HCT116 (cell line): ENCODE data around the gene GMDS. TPM values are rescaled to one million over a fixed set of nuclear protein-coding genes. Genes with fewer than 3 reads are reported as not detected.

Experiments used
- ATAC-seq: fragments of 200-7000 bp; cut with Tn5 transposase; 2 replicates; pipeline ENCODE4 v1.9.1; 2020; ENCODE audit warnings: mild to moderate bottlenecking, moderate library complexity
- BruUV-seq: library from RNA; stranded (reverse); fragments of 400-500 nt; replicated peaks from 2 replicates; lab custom pipeline; 2021; lab: Mats Ljungman, UMichigan
- CTCF ChIA-PET: fragments of 300-600 bp; sonication (Branson Sonifier 250); formaldehyde crosslinking; loops from one replicate; lab custom pipeline; 2021; ENCODE audit warnings: antibody characterized with exemption; lab: Charles Lee
- POLR2A ChIA-PET: fragments of 300-600, 350-600 bp; sonication (Branson Sonifier 250); formaldehyde crosslinking; loops from one replicate; lab custom pipeline; 2021; ENCODE audit warnings: antibody characterized with exemption; lab: Charles Lee
- RAD21 ChIA-PET, 2 experiments: fragments of 300-600 bp; sonication (Branson Sonifier 250); formaldehyde crosslinking; loops; one replicate each; lab custom pipeline; 2023; ENCODE audit warnings: low total read pairs in 2 of 2; ENCODE audit not compliant: uncharacterized antibody in 2 of 2, unreplicated experiment in 2 of 2, low non-redundant PET in 1 of 2; lab: Charles Lee
- DNase-seq: peaks from one replicate; pipeline ENCODE4 v3.0.0-alpha.2; 2010; ENCODE audit warnings: low read depth, low spot score
- H2AFZ ChIP-seq: fragments of 200-600 bp; shearing (Covaris generic), sonication (generic); 2 replicates; pipeline ENCODE4 v1.6.1; 2017; ENCODE audit warnings: low read depth, mixed run types, mixed read lengths, antibody characterized with exemption, low read length; ENCODE audit not compliant: poor library complexity, severe bottlenecking
- H3K27ac ChIP-seq: 2 replicates; pipeline ENCODE4 v1.5.1; 2012; ENCODE audit warnings: low read depth, low read length
- H3K27me3 ChIP-seq: fragments of 200-600 bp; sonication (generic); 2 replicates; pipeline ENCODE4 v1.6.1; 2016; ENCODE audit warnings: mixed run types, low read length, mixed read lengths; ENCODE audit not compliant: insufficient read depth
- H3K36me3 ChIP-seq, 2 experiments: fragments of 200-500 bp in 1 of 2; fragments of 200-600 bp in 1 of 2; sonication (Bioruptor generic) in 1 of 2; sonication (generic) in 1 of 2; 2 replicates each; pipeline versions ENCODE4 v1.5.1 to v1.6.1; 2014 to 2016; ENCODE audit warnings: low read length in 2 of 2, inconsistent platforms in 1 of 2, mixed read lengths in 1 of 2, mixed run types in 1 of 2; ENCODE audit not compliant: insufficient read depth in 2 of 2, control insufficient read depth in 1 of 2
- H3K4me1 ChIP-seq, 2 experiments: fragments of 200-600 bp in 1 of 2; sonication (generic) in 1 of 2; 2 replicates each; pipeline versions ENCODE4 v1.5.1 to v1.6.1; 2012 to 2017; ENCODE audit warnings: low read length in 2 of 2, inconsistent platforms in 1 of 2, mild to moderate bottlenecking in 1 of 2, mixed read lengths in 1 of 2, mixed run types in 1 of 2, moderate library complexity in 1 of 2; ENCODE audit not compliant: insufficient read depth in 2 of 2, control insufficient read depth in 1 of 2
- H3K4me2 ChIP-seq: fragments of 200-600 bp; sonication (generic); 2 replicates; pipeline ENCODE4 v1.6.1; 2017; ENCODE audit warnings: mixed run types, low read length, mixed read lengths
- H3K4me3 ChIP-seq, 2 experiments: fragments of 200-600 bp in 1 of 2; sonication (generic) in 1 of 2; replicated peaks in 1 of 2; 2 replicates each; pipeline ENCODE4 v1.5.1; 2011 to 2016; ENCODE audit warnings: low read length in 2 of 2, control low read depth in 1 of 2, low read depth in 1 of 2, mild to moderate bottlenecking in 1 of 2, mixed read lengths in 1 of 2, mixed run types in 1 of 2
- H3K79me2 ChIP-seq: fragments of 200-600 bp; sonication (generic); 2 replicates; pipeline ENCODE4 v1.6.1; 2017; ENCODE audit warnings: mild to moderate bottlenecking, mixed run types, low read length, moderate library complexity, mixed read lengths; ENCODE audit not compliant: insufficient read depth
- H3K9ac ChIP-seq: fragments of 200-600 bp; sonication (generic); 2 replicates; pipeline ENCODE4 v1.6.1; 2016; ENCODE audit warnings: low read length, mixed read lengths
- H3K9me2 ChIP-seq: fragments of 200-600 bp; sonication (generic), shearing (Covaris generic); 2 replicates; pipeline ENCODE4 v1.6.1; 2017; ENCODE audit warnings: mixed run types, mild to moderate bottlenecking, moderate library complexity; ENCODE audit not compliant: insufficient read depth
- H3K9me3 ChIP-seq, 2 experiments: fragments of 200-500 bp in 1 of 2; fragments of 200-600 bp in 1 of 2; sonication (Bioruptor generic) in 1 of 2; sonication (generic) in 1 of 2; 2 replicates each; pipeline ENCODE4 v1.6.1; 2014 to 2017; ENCODE audit warnings: low read length in 2 of 2, mixed read lengths in 2 of 2, inconsistent platforms in 1 of 2, low read depth in 1 of 2, mild to moderate bottlenecking in 1 of 2, mixed run types in 1 of 2, moderate library complexity in 1 of 2; ENCODE audit not compliant: control insufficient read depth in 1 of 2, insufficient read depth in 1 of 2
- H4K20me1 ChIP-seq: fragments of 200-600 bp; sonication (generic), shearing (Covaris generic); 2 replicates; pipeline ENCODE4 v1.6.1; 2017; ENCODE audit warnings: mixed run types, mild to moderate bottlenecking, moderate library complexity; ENCODE audit not compliant: insufficient read depth
- ATF3 ChIP-seq: IDR thresholded peaks from 2 replicates; pipeline ENCODE4 v1.6.1; 2012
- CBX3 ChIP-seq: IDR thresholded peaks from 2 replicates; pipeline ENCODE4 v1.6.1; 2012; ENCODE audit warnings: low read depth
- CEBPB ChIP-seq: IDR thresholded peaks from 2 replicates; pipeline ENCODE4 v1.6.1; 2012; ENCODE audit warnings: low read depth
- EZH2phosphoT487 ChIP-seq: fragments of 200-600 bp; IDR thresholded peaks from 2 replicates; pipeline ENCODE4 v1.6.1; 2018; ENCODE audit warnings: antibody characterized with exemption, borderline replicate concordance
- JUND ChIP-seq: IDR thresholded peaks from 2 replicates; pipeline ENCODE4 v1.6.1; 2012
- RAD21 ChIP-seq: IDR thresholded peaks from 2 replicates; pipeline ENCODE4 v1.6.1; 2012; ENCODE audit warnings: low read depth, mild to moderate bottlenecking
- SIN3A ChIP-seq: IDR thresholded peaks from 2 replicates; pipeline ENCODE4 v1.6.1; 2012; ENCODE audit warnings: low read depth
- SRF ChIP-seq: IDR thresholded peaks from 2 replicates; pipeline ENCODE4 v1.6.1; 2012; ENCODE audit warnings: low read depth
- TCF7L2 ChIP-seq: IDR thresholded peaks from 2 replicates; pipeline ENCODE4 v1.7.0; 2011; ENCODE audit warnings: borderline replicate concordance, inconsistent platforms; ENCODE audit not compliant: insufficient read depth, insufficient read length; ENCODE audit errors: extremely low read depth
- YY1 ChIP-seq: IDR thresholded peaks from 2 replicates; pipeline ENCODE4 v1.6.1; 2011; ENCODE audit warnings: low read length, low read depth, moderate library complexity, mild to moderate bottlenecking; ENCODE audit not compliant: insufficient replicate concordance; ENCODE audit errors: extremely low read depth
- intact Hi-C: fragments of 100-400 bp; cut with micrococcal nuclease; formaldehyde crosslinking; loops from 2 replicates; pipeline ENCODE4 v1.10.0; 2022
- total RNA-seq: library from RNA; stranded (reverse); gene quantifications from one replicate; pipeline ENCODE4 v1.2.1, GENCODE V29; 2021; ENCODE audit not compliant: unreplicated experiment
- TF ChIP-seq, protein P1 (sequence below): IDR thresholded peaks from 2 replicates; pipeline ENCODE4 v1.6.1; 2011; ENCODE audit warnings: mild to moderate bottlenecking, low read length, moderate library complexity; ENCODE audit not compliant: insufficient replicate concordance; ENCODE audit errors: extremely low read depth
- TF ChIP-seq, protein P2 (sequence below), 3 experiments: fragments of 200-600 bp in 1 of 3; sonication (generic) in 1 of 3; IDR thresholded peaks in 2 of 3; conservative IDR thresholded peaks in 1 of 3; 2 replicates each; pipeline ENCODE4 v1.5.1; 2012 to 2017; ENCODE audit warnings: low read depth in 2 of 3, low read length in 2 of 3, antibody characterized with exemption in 1 of 3, borderline replicate concordance in 1 of 3, control low read depth in 1 of 3, mild to moderate bottlenecking in 1 of 3, mixed read lengths in 1 of 3, mixed run types in 1 of 3, moderate library complexity in 1 of 3; ENCODE audit not compliant: insufficient read depth in 1 of 3
- TF ChIP-seq, protein P3 (sequence below): IDR thresholded peaks from 2 replicates; pipeline ENCODE4 v1.6.1; 2012

The GMDS gene
- total RNA-seq, 1 experiment from 2014 or later = 34.4 TPM

- BruUV-seq = no TSS peak
- no peaks in the 10 kb centered on the region for H3K9me2 ChIP-seq
- RAD21 ChIA-PET = no interaction called here
- DNase-seq (no peak), ATAC-seq (no peak)
- no peaks in the 10 kb centered on the region for H3K27me3 ChIP-seq
- H3K9me3 ChIP-seq = no peaks in the 10 kb centered on the region
- no peak overlapping the region for H3K27ac ChIP-seq
- H4K20me1 ChIP-seq = no peaks in the 10 kb centered on the region
- no peak for TF ChIP-seq SRF
- TF ChIP-seq YY1 = no peak
- TF ChIP-seq, protein P1, sequence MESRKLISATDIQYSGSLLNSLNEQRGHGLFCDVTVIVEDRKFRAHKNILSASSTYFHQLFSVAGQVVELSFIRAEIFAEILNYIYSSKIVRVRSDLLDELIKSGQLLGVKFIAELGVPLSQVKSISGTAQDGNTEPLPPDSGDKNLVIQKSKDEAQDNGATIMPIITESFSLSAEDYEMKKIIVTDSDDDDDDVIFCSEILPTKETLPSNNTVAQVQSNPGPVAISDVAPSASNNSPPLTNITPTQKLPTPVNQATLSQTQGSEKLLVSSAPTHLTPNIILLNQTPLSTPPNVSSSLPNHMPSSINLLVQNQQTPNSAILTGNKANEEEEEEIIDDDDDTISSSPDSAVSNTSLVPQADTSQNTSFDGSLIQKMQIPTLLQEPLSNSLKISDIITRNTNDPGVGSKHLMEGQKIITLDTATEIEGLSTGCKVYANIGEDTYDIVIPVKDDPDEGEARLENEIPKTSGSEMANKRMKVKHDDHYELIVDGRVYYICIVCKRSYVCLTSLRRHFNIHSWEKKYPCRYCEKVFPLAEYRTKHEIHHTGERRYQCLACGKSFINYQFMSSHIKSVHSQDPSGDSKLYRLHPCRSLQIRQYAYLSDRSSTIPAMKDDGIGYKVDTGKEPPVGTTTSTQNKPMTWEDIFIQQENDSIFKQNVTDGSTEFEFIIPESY = no peak
- no peak for TF ChIP-seq EZH2phosphoT487
- H2AFZ ChIP-seq = no peak overlapping the region
- CTCF ChIA-PET = no interaction called here
- POLR2A ChIA-PET = no interaction called here
- H3K9ac ChIP-seq = no peak overlapping the region
- intact Hi-C loops = no loop called here
- no peak overlapping the region for H3K4me3 ChIP-seq
- no peaks in the 10 kb centered on the region for H3K36me3 ChIP-seq
- no peaks in the 10 kb centered on the region for H3K4me1 ChIP-seq
- H3K4me2 ChIP-seq = no peak overlapping the region
- H3K79me2 ChIP-seq = no peaks in the 10 kb centered on the region
Observed at GRCh38 chr6:1801401-1801800, 444.0 kb downstream of the GMDS start.

DNA sequence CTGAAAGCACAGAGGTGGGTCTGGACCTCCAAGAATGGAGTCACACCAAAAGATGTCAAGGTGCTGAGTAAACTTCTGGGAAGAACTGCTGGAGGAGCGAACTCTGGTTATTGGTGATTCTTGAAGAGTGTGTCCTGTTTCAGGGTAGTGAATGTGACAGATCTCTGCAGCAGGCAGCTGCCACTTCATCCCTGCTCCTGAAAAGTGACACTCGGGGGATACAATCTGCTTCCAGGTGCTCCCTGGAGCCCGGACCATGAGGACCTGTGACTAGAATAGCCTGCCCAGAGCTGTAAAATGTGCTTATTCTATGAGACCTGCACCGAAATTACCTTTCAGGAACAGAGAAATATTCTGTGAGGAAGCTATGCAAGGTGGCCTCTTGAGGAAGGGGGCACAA lies 444.6 kb downstream of the GMDS start:
- Histone ChIP-seq H3K9me2 (no peaks in the 10 kb centered on the region), H3K9me3 (no peaks in the 10 kb centered on the region), H3K4me1 (no peaks in the 10 kb centered on the region), H3K4me2 (no peak overlapping the region), H4K20me1 (no peaks in the 10 kb centered on the region), H3K27ac (no peak overlapping the region), H3K36me3 (no peaks in the 10 kb centered on the region), H3K27me3 (no peaks in the 10 kb centered on the region), H3K4me3 (no peak overlapping the region), H2AFZ (no peak overlapping the region), H3K79me2 (no peaks in the 10 kb centered on the region), H3K9ac (no peak overlapping the region)
- CTCF ChIA-PET = no interaction called here
- intact Hi-C loops = no loop called here
- POLR2A ChIA-PET = no interaction called here
- RAD21 ChIA-PET = no interaction called here
- ATAC-seq (no peak), DNase-seq (no peak)
- no peak for TF ChIP-seq CEBPB
- TF ChIP-seq, protein P2, sequence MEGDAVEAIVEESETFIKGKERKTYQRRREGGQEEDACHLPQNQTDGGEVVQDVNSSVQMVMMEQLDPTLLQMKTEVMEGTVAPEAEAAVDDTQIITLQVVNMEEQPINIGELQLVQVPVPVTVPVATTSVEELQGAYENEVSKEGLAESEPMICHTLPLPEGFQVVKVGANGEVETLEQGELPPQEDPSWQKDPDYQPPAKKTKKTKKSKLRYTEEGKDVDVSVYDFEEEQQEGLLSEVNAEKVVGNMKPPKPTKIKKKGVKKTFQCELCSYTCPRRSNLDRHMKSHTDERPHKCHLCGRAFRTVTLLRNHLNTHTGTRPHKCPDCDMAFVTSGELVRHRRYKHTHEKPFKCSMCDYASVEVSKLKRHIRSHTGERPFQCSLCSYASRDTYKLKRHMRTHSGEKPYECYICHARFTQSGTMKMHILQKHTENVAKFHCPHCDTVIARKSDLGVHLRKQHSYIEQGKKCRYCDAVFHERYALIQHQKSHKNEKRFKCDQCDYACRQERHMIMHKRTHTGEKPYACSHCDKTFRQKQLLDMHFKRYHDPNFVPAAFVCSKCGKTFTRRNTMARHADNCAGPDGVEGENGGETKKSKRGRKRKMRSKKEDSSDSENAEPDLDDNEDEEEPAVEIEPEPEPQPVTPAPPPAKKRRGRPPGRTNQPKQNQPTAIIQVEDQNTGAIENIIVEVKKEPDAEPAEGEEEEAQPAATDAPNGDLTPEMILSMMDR (IDR thresholded peaks at IDR 0.05 in 2 of 3, conservative IDR thresholded peaks at IDR 0.05 in 1 of 3; ENCODE audit: borderline replicate concordance in 1 of 3, insufficient read depth in 1 of 3, low read depth in 2 of 3, low read length in 2 of 3) = no peak
- TF ChIP-seq CBX3 = no peak
- TF ChIP-seq ATF3 = no peak
- no peak for TF ChIP-seq RAD21
- no peak for TF ChIP-seq JUND
- no peak for TF ChIP-seq SIN3A
- TF ChIP-seq TCF7L2 = no peak
- TF ChIP-seq, protein P3, sequence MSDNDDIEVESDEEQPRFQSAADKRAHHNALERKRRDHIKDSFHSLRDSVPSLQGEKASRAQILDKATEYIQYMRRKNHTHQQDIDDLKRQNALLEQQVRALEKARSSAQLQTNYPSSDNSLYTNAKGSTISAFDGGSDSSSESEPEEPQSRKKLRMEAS = no peak
- TF ChIP-seq, protein P1 = no peak
- BruUV-seq = no TSS peak
